Tibial nerve (tissue), 3 donors: Measurements from ENCODE around the gene SUMO4.

Experiments used
- CTCF ChIP-seq, 5 experiments: fragments of 200-600 bp in 3 of 5; fragments of 450-650 bp in 2 of 5; sonication (generic) in 3 of 5; IDR thresholded peaks; one replicate each; pipeline ENCODE4 v1.5.1; 2016 to 2019; ENCODE audit warnings: antibody characterized with exemption in 5 of 5, mild to moderate bottlenecking in 3 of 5, moderate library complexity in 2 of 5
- POLR2A ChIP-seq, 2 donors: fragments of 450-650 bp; IDR thresholded peaks; one replicate each; pipeline ENCODE4 v1.6.1; 2017; ENCODE audit warnings: antibody characterized with exemption in 2 of 2, mild to moderate bottlenecking in 2 of 2, moderate library complexity in 2 of 2

DNA sequence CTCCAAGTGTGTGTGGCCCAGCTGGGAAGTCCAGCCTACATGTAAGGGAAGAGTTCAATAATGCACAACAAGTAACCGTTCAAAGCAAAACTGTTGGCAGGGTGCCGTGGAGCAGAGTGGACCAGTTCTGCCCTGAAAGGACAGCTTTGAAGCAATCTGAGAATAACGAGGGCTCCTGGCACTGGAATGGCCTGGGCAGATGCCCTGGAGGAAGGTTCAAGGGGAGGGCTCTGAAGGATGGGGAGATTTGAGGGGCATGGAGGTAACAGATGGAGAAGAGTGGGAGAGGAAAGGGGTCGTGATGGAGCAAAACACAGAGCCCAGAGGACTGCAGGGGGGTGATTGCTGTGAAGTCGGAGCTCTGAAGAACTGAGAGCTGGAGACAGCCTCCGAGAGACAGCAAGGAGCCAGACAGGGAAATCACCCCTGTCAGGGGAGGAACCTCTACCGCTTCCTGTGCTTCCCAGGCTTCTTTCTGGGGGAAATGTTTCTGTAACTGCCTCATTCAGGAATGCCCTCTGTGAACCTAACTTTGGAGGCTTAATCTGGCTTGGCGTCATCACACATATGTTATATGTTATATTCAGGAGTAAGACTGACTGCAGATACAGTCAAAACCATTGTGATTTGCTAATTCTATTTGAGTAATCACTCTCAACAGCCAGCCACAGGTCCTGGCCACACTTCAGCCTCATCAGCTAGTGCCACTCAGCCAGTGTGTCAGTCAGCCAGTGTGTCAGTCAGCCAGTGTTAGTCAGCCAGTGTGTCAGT lies 43.5 kb downstream of the SUMO4 start:
- TF ChIP-seq CTCF (IDR thresholded peaks at IDR 0.05) (no peak), POLR2A (IDR thresholded peaks at IDR 0.05) (no peak)
